ENCODE results near the gene UGT2B11.
"Not testable (repeated sequence)": the region's sequence is repeated elsewhere in the genome, so short reads cannot be mapped to it uniquely, and the experiment has no call there.

The UGT2B11 gene

DNA sequence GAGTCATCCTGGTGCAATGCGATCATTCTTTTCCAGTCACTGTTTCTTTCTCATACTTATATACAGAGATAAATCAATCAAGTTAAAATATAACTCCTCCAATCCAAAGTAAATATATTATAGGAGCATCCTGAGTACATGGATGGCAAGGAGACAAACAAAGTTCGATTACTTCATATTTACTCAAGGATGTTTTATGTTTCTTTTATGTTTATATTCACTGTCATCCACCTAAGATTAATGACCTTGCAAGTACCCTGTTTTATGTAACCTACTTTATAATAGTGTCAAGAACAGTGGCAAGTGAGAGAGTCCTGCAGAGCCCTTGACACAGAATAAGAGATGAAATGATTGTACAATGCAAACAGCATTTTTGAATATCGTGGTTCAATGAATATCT lies at the start of gene UGT2B11:
TSS of gene UGT2B11 (minus strand) at position 33 of the 400 bp plus-strand sequence. CDS start at position 7, 26 bp downstream.
- DNase-seq (ENCODE audit: low read depth, low spot score): no peak
- TF ChIP-seq, protein P1, sequence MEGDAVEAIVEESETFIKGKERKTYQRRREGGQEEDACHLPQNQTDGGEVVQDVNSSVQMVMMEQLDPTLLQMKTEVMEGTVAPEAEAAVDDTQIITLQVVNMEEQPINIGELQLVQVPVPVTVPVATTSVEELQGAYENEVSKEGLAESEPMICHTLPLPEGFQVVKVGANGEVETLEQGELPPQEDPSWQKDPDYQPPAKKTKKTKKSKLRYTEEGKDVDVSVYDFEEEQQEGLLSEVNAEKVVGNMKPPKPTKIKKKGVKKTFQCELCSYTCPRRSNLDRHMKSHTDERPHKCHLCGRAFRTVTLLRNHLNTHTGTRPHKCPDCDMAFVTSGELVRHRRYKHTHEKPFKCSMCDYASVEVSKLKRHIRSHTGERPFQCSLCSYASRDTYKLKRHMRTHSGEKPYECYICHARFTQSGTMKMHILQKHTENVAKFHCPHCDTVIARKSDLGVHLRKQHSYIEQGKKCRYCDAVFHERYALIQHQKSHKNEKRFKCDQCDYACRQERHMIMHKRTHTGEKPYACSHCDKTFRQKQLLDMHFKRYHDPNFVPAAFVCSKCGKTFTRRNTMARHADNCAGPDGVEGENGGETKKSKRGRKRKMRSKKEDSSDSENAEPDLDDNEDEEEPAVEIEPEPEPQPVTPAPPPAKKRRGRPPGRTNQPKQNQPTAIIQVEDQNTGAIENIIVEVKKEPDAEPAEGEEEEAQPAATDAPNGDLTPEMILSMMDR (IDR thresholded peaks at IDR 0.05; ENCODE audit: insufficient read depth, low read length, missing control alignments): no peak
- CTCF ChIA-PET: no interaction called here
- POLR2A ChIA-PET: no interaction called here
- no peak within 1 kb of the TSS for H3K4me3 ChIP-seq (ENCODE audit: low read depth, low read length)

- POLR2A ChIA-PET; H3K4me3 ChIP-seq (ENCODE audit: low read depth, low read length); DNase-seq (ENCODE audit: low read depth, low spot score); CTCF ChIA-PET: not testable (repeated sequence)
Observed at GRCh38 chr4:69253147-69253772, 38.7 kb upstream of the UGT2B11 start.

DNA sequence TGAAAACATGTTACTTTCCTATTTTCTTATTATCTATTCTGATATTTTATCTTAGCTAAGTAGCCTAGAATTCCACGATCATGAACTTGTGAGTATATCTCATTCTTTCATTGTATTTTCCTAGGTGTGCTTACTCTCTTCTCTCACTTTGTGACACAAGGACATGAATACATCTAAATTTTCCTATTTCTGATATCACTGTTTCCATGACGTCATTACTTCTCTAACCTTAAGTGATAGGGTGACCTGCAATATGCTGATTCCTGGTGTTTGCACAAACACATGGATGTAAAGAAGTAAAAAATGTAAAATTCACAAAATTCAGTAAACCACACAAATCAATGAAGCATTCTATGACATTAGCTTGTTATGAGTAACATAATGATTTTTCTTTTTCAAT lies 36.3 kb upstream of the UGT2B11 start:
- DNase-seq (ENCODE audit: low read depth, low spot score); H3K4me3 ChIP-seq (ENCODE audit: low read depth, low read length); CTCF ChIA-PET; POLR2A ChIA-PET: not testable (repeated sequence)

DNA sequence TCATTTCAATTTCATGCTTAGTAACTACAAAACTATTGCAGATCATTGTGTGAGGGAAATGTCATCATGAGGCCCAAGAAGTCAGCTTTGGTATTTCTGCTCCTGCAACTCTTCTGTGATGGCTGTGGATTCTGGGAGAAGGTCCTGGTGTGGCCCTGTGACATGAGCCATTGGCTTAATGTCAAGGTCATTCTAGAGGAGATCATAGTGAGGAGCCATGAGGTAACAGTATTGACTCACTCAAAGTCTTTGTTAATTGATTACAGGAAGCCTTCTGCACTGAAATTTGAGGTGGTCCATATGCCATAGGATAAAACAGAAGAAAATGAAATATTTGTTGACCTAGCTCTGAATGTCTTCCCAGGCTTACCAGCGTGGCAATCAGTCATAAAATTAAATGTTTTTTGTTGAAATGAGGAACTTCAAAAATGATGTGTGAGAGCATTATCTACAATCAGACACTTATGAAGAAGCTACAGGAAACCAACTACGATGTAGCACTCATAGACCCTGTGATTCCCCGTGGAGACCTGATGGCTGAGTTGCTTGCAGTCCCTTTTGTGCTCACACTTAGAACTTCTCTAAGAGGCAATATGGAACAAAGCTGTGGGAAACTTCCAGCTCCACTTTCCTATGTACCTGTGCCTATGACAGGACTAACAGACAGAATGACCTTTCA lies 28.2 kb upstream of the UGT2B11 start:
- CTCF ChIA-PET; DNase-seq (ENCODE audit: low read depth, low spot score); H3K4me3 ChIP-seq (ENCODE audit: low read depth, low read length); POLR2A ChIA-PET: not testable (repeated sequence)

- H3K4me3 ChIP-seq (ENCODE audit: low read depth, low read length); CTCF ChIA-PET; POLR2A ChIA-PET; DNase-seq (ENCODE audit: low read depth, low spot score): not testable (repeated sequence)
Observed at GRCh38 chr4:69241746-69242145, 27.2 kb upstream of the UGT2B11 start.

- DNase-seq (ENCODE audit: low read depth, low spot score); CTCF ChIA-PET: not testable (repeated sequence)
Observed at GRCh38 chr4:69240787-69241186, 26.2 kb upstream of the UGT2B11 start.

DNA sequence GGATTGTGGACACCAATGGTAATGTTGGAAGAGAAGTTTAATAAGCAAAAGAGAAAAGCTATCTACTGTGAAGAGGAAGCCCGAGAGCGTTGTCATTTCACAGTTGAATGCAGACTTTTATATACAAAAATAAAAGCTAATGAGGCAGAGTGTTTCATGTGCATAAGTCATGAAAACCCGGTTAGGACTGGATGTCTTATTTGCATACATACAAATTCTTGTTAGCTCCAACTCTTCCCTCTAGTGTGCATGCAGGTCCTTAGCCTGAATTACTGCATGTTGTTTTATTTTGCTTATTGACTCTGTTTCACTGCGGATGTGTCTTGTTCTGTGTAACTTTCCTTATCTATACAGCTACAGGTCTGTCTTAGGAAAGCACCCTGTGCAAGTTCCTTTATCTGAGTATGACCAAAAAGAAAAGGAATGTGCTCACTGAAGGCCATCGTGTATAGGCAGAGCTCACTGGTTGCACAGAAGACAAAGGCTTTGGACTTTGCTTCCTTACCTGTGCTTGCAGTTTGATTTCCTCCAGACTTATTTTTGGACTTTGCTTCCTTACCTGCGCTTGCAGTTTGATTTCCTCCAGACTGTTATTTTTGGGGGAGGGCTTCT lies 25.1 kb upstream of the UGT2B11 start:
- TF ChIP-seq, protein P1 (IDR thresholded peaks at IDR 0.05; ENCODE audit: insufficient read depth, low read length, missing control alignments): no peak
- DNase-seq (ENCODE audit: low read depth, low spot score): no peak
- POLR2A ChIA-PET: no interaction called here
- CTCF ChIA-PET: no interaction called here
- no peak overlapping the region for H3K4me3 ChIP-seq (ENCODE audit: low read depth, low read length)

More at GRCh38 chr4:69240787-69241186, 26.2 kb upstream of the UGT2B11 start:
- H3K4me3 ChIP-seq (ENCODE audit: low read depth, low read length); POLR2A ChIA-PET: not testable (repeated sequence)

DNA sequence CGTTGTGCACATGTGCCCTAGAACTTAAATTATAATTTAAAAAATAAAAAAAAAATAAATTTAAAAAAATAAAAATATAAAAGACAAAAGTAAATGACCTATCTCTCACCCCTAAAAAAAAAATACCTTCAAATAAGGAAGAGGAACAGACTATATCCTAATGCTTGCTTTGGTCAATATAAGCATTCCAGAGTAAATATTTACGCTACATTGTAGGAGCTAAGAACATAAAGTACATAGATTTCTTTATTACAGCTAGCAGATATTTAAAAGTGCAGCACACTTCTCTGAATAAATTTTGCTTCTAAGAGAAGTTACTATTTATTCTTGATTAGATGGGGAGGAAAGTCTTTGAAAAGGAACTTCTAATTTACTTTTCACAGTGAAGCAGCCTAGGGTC lies 24.5 kb upstream of the UGT2B11 start:
- DNase-seq (ENCODE audit: low read depth, low spot score): no peak
- ChIA-PET CTCF (no interaction called here), POLR2A (no interaction called here)
- TF ChIP-seq, protein P1 (IDR thresholded peaks at IDR 0.05; ENCODE audit: insufficient read depth, low read length, missing control alignments): no peak
- H3K4me3 ChIP-seq (ENCODE audit: low read depth, low read length): no peak overlapping the region

DNA sequence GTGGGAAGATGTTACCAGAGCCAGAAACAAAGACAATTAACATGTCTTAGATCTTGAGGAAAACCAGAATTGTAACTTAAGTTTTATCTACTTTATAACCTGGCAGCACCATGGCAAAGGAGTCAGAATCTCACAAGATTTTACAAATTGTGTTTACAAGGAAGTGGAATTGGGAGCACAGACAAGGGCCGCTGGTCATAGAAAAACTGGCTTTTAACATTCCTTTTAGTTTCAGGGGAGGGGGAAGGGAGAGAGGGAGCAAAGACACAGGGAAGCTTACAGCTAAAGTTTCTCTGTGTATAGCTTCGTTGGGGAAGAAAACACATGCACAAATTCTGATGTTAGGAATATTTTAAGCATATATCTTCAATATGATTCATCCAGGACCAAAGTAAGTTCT lies 10.3 kb upstream of the UGT2B11 start:
- no peak for DNase-seq (ENCODE audit: low read depth, low spot score)
- ChIA-PET CTCF (no interaction called here), POLR2A (no interaction called here)
- TF ChIP-seq, protein P1 (IDR thresholded peaks at IDR 0.05; ENCODE audit: insufficient read depth, low read length, missing control alignments): no peak
- no peak overlapping the region for H3K4me3 ChIP-seq (ENCODE audit: low read depth, low read length)

DNA sequence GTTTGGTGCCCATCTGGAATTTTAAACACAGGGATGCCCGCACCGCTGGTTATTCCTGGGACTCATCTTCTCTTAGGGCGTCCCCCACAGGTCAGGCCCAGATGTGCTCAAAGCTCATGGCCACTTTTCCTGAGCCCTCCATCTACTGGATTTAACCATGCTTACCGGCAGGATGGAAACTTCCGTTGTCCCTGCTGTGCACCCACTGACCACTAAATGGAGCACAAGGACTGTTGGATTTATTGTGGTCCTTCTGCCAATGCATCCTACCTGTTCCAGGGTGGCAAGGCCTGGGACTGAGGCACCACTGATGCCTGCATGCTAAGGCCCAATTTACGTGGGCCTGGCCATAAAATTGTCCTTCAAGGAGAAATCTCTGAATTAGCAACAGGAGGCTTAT lies 8.7 kb upstream of the UGT2B11 start:
- POLR2A ChIA-PET; H3K4me3 ChIP-seq (ENCODE audit: low read depth, low read length); CTCF ChIA-PET; DNase-seq (ENCODE audit: low read depth, low spot score): not testable (repeated sequence)

- POLR2A ChIA-PET; DNase-seq (ENCODE audit: low read depth, low spot score): not testable (repeated sequence)
Observed at GRCh38 chr4:69218491-69218890, 3.9 kb upstream of the UGT2B11 start.

More at GRCh38 chr4:69218491-69218890, 3.9 kb upstream of the UGT2B11 start:
- H3K4me3 ChIP-seq (ENCODE audit: low read depth, low read length); CTCF ChIA-PET: not testable (repeated sequence)

All from AG04449 (cell line).